SIG-M5 treated with dmso at 0.1 percent for 504 hours (cell line): ENCODE data around the gene TOP2B.
A peak's percentile ranks its signal among the peaks of the same experiment; 100 is the strongest.

Source experiments
- DNase-seq: peaks from one replicate; lab custom pipeline; 2025; ENCODE audit not compliant: unreplicated experiment; lab: John Stamatoyannopoulos, UW

The TOP2B gene, protein sequence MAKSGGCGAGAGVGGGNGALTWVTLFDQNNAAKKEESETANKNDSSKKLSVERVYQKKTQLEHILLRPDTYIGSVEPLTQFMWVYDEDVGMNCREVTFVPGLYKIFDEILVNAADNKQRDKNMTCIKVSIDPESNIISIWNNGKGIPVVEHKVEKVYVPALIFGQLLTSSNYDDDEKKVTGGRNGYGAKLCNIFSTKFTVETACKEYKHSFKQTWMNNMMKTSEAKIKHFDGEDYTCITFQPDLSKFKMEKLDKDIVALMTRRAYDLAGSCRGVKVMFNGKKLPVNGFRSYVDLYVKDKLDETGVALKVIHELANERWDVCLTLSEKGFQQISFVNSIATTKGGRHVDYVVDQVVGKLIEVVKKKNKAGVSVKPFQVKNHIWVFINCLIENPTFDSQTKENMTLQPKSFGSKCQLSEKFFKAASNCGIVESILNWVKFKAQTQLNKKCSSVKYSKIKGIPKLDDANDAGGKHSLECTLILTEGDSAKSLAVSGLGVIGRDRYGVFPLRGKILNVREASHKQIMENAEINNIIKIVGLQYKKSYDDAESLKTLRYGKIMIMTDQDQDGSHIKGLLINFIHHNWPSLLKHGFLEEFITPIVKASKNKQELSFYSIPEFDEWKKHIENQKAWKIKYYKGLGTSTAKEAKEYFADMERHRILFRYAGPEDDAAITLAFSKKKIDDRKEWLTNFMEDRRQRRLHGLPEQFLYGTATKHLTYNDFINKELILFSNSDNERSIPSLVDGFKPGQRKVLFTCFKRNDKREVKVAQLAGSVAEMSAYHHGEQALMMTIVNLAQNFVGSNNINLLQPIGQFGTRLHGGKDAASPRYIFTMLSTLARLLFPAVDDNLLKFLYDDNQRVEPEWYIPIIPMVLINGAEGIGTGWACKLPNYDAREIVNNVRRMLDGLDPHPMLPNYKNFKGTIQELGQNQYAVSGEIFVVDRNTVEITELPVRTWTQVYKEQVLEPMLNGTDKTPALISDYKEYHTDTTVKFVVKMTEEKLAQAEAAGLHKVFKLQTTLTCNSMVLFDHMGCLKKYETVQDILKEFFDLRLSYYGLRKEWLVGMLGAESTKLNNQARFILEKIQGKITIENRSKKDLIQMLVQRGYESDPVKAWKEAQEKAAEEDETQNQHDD (N-terminal part only)

DNA sequence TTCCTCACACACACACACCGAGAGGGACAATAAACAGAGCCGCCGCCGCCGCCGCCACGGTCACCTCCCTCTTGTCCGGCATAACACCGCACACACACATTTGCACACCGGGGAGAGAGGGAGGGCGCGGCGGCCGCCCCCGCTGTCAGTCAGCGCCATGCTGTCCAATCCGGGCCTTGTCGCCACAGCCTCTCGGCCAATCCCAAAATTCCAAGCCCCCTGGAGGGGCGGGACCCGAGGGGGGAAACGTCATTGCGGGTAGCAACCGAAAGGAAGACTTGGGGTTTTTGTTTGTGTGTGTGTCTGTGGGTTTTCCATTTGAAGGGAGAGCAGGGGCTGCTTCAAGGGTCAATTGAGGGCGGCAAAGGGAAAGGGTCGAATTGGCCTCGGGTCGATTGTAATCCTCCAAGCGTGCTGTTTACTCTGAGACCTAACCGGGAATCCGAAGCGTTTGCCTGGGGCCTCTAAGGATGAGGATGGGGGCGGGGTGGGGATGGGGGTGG lies at the start of gene TOP2B:
Gene TOP2B (minus strand): TSS at position 96 of the 503 bp plus-strand sequence. CDS start 610 bp downstream, outside the sequence.
- DNase-seq, result peak; percentile 97

- DNase-seq, result no peak
Measured at GRCh38 chr3:25713341-25713985, 48.8 kb upstream of the TOP2B start.

- DNase-seq, result no peak
Measured at GRCh38 chr3:25711090-25711489, 46.4 kb upstream of the TOP2B start.

- DNase-seq, result no peak
Measured at GRCh38 chr3:25708036-25708435, 43.3 kb upstream of the TOP2B start.

DNA sequence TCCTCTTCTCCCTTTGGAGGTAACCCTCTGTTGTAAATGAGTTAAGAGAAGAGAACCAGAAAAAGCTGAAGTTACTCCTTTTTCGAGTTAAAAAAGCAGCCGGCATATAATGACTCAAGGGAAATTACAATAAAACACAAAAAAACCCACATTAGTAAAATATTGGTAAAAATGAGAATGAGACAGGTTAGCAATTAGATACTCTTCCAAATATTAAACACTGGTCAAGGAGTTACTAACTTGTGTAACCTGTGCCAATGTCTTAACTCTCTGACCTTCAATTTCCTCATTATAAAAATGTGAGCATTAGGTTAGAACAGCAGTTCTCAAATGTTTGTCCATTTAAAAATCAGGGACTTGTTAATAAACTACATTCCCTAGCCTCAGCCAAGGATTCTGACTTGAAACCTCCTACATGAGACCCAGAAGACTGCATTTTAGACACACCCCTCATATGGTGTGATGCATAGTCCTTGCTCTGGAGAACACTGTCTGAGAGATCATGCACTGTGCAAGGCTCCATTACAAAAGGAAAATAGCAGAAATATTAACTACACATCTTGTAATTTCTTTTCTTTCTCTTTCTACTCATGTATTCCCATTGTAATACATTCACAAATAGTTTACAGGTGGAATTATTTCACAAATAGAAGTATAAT lies 42.7 kb upstream of the TOP2B start:
- no peak for DNase-seq

GRCh38 chr3:25706213-25706612 lies 41.5 kb upstream of the TOP2B start:
- DNase-seq, result no peak

- no peak for DNase-seq
Measured at GRCh38 chr3:25697553-25697952, 32.8 kb upstream of the TOP2B start.

DNA sequence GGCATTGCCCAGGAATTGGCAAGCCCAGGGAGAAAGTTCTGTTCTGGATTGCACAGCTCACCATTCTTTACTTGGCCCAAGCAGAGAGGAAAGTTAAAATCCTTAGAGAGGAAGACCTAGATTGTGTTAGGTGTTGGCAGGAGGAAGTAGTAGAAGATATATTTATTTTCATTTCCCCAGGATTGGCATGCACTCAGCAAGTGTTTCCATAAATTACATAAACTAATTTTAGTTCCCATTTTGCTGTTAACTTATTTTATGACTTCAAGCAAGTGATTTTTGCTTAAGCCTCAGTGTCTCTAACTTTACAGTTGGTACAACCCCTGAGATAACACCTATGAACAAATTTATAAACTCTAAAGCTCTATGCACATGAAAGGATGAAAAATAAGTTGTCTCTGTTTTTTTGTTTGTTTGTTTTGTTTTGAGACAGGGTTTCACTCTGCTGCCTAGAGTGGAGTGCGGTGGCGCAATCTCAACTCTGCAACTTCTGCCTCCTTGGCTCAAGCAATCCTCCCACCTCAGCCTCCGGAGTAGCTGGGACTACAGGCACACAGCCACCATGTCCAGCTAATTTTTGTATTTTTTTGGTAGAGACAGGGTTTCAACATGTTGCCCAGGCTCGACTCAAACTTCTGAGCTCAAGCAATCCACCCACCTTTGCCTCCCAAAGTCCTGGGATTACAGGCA lies 31.2 kb upstream of the TOP2B start:
- no peak for DNase-seq

GRCh38 chr3:25693238-25693637 lies 28.5 kb upstream of the TOP2B start:
- DNase-seq, result no peak

DNA sequence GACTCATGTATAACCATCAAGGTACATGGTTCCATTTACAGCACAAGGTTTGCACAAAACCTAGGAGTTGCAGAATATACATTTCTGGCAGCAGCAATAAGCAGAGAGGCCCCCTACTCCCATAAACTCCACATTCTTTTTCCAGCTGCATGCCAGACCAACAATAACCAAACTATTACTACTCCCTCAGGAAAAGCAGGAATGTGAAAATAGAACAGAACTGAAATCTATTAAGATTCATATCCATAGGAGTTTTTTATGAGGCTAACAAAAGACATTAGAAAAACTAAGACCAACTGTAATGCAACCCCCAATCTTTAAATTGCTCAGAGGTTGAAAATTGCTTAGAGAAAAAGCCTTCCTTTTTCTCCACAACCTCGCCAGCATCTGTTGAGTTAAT lies 27.6 kb upstream of the TOP2B start:
- no peak for DNase-seq

- peak; percentile 23 for DNase-seq
Measured at GRCh38 chr3:25690768-25691533, 26.2 kb upstream of the TOP2B start.

- DNase-seq, result no peak
Measured at GRCh38 chr3:25689226-25689625, 24.5 kb upstream of the TOP2B start.

GRCh38 chr3:25687742-25688141 lies 23.0 kb upstream of the TOP2B start:
- no peak for DNase-seq

- no peak for DNase-seq
Measured at GRCh38 chr3:25686766-25687165, 22.1 kb upstream of the TOP2B start.

GRCh38 chr3:25683882-25684281 lies 19.2 kb upstream of the TOP2B start:
- DNase-seq, result no peak

DNA sequence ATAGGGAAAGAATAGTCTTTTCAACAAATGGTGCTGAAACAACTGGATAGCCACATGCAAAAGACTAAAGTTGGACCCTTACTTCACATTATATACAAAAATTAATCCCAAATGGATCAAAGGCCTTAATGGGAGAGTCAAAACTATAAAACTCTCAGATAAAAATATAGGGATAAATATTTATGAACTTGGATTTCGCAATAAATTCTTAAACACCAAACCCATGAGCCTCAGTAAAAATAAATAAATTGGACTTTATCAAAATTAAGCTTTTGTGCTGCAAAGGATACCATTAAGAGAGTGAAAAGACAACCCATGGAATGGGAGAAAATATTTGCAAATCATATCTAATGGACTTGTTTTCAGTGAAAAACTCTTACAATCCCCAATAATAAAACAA lies 18.7 kb upstream of the TOP2B start:
- DNase-seq, result no peak

- no peak for DNase-seq
Measured at GRCh38 chr3:25679642-25680302, 15.1 kb upstream of the TOP2B start.

GRCh38 chr3:25679166-25679565 lies 14.5 kb upstream of the TOP2B start:
- DNase-seq, result no peak
